Activated T-cell treated with anti-CD3 and anti-CD28 coated beads, Interleukin-2, amount 50 U/mL, for 4 hours (primary cell): ENCODE measurements around the gene NAV2. TPM values are rescaled to one million over a fixed set of nuclear protein-coding genes. Genes with fewer than 3 reads are reported as not detected.

ENCODE experiments used
- ATAC-seq, 2 donors: fragments of 200-7000 bp; cut with Tn5 transposase; one replicate each; pipeline ENCODE4 v1.10.0; 2021
- DNase-seq: peaks from one replicate; pipeline ENCODE4 v3.0.0-alpha.2; 2020
- H3K27me3 Mint-ChIP-seq: one replicate; pipeline ENCODE4 v1.8.0; 2021; ENCODE audit warnings: low read depth, mixed read lengths
- H3K36me3 Mint-ChIP-seq: one replicate; pipeline ENCODE4 v1.8.0; 2022; ENCODE audit warnings: mixed read lengths; ENCODE audit not compliant: insufficient read depth
- H3K4me1 Mint-ChIP-seq: one replicate; pipeline ENCODE4 v1.8.0; 2021; ENCODE audit warnings: low read depth, mixed read lengths
- H3K4me3 Mint-ChIP-seq: one replicate; pipeline ENCODE4 v1.8.0; 2021; ENCODE audit warnings: mild to moderate bottlenecking, moderate library complexity, mixed read lengths
- H3K9me3 Mint-ChIP-seq: one replicate; pipeline ENCODE4 v1.8.0; 2021; ENCODE audit warnings: mixed read lengths
- total RNA-seq, 3 donors: library from RNA; stranded (reverse); gene quantifications; one replicate each; pipeline ENCODE4 v1.2.1, GENCODE V29; 2021

The NAV2 gene
- total RNA-seq, 3 donors from 2014 or later: 0.08 to 0.60 (median 0.35) TPM

DNA sequence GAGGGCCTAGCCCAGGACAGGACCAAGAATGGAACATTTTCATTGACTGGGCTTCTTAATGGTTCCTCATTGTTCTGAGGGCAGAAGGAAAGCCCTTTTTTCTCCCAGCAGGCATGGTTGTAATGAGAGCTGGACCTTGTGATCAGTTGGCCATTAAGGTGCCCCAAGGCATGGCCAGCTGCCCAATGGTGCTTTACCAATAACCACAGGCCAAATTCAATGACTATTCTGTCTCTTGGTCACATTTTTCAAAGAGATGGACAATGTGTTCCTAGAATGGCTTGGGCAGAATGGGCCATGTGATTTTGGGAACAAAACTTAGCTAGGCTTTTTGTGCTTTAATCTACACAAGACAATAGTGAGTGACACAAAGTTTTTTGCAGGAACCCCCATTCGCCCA lies 7.3 kb downstream of the NAV2 start:
- H3K4me3 Mint-ChIP-seq: no peak overlapping the region
- ATAC-seq (no peak), DNase-seq (no peak)
- H3K27me3 Mint-ChIP-seq: peaks cover 15% of the 10 kb centered on the region
- H3K9me3 Mint-ChIP-seq: no peaks in the 10 kb centered on the region
- no peaks in the 10 kb centered on the region for H3K36me3 Mint-ChIP-seq
- H3K4me1 Mint-ChIP-seq: peaks cover 29% of the 10 kb centered on the region

DNA sequence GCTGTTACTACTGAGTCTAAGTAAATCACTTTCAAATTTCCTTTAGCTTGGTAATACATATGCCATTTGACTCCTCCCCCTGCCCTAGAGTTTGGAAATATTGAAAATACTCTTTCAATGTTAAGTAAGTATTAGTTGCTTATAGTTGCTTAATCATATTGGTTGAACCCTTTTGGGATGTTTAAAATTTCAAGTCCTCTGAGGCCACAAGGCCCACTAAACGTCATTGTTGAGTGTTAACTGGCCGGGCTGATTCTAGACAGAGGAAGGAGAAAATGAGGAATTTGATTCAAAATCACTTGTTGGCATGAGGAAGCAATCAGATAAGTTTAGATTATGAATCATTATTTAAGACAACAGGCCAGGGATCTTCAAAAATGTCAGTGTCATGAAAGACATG lies 8.5 kb downstream of the NAV2 start:
- ATAC-seq (no peak), DNase-seq (no peak)
- H3K4me1 Mint-ChIP-seq: peaks cover 32% of the 10 kb centered on the region
- no peaks in the 10 kb centered on the region for H3K36me3 Mint-ChIP-seq
- no peak overlapping the region for H3K4me3 Mint-ChIP-seq
- H3K9me3 Mint-ChIP-seq: no peaks in the 10 kb centered on the region
- H3K27me3 Mint-ChIP-seq: peaks cover 4% of the 10 kb centered on the region

DNA sequence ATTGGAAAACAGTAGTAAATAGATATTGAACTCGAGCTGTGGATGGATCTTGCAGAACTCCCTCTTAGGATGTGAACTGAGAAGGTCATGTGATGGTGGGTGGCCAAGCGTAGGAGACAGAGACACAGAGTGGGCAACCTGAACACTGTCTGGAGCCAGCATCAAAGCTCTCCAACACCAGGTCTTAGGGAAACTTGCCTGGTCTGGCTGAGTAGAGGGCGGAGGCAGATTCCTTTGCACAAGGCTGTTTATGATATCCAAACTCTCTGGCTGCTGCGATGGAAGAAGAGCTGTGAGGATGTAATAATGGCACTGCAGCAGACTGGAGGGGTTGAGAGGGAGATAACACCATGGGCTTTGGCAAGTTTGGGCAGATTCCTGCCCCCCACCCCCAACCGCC lies 10.1 kb downstream of the NAV2 start:
- ATAC-seq: no peak
- Mint-ChIP-seq H3K4me1 (peaks cover 32% of the 10 kb centered on the region), H3K9me3 (no peaks in the 10 kb centered on the region), H3K4me3 (no peak overlapping the region), H3K36me3 (no peaks in the 10 kb centered on the region), H3K27me3 (peaks cover 2% of the 10 kb centered on the region)
- DNase-seq: no peak

DNA sequence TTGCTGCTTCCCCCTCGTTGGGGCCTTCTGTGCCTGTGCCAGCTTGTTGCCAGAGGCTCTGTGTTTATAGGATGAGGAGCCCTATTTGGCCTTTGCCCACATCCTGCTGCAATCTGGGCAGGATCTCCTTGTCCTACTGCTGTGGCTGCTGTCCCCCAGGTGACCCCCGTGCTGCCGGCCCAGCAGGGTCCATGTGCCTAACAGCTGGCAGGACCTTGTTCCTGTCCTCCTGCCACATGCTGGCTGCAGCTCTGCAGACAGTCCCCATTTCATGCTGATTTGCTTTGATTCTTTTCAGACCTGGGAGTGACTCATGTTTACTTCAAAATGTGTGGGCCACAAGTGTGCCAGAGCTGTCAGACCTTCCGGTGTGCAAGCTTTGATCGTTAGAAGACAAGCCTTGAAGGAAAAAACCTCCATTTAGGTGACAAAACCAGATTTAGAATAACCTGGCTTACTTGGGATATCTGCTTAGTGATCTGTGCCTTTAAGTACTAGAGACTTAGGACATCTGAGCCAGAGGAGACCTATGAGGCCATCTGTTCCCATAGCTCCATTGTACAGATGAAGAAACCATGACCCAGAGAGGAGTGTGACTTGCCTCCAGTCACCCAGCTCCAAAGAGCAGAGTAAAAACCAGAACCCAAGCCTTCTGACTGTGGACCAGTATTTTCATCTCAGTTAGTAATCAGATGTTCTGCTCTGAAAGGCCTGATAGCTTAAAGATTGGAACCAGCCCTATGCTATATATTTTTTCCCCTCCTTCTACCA lies 11.1 kb downstream of the NAV2 start:
- peak; percentile 86 to 97 for ATAC-seq
- peaks cover 2% of the 10 kb centered on the region for H3K27me3 Mint-ChIP-seq
- H3K36me3 Mint-ChIP-seq: no peaks in the 10 kb centered on the region
- peaks cover 32% of the 10 kb centered on the region for H3K4me1 Mint-ChIP-seq
- peak; percentile 21 for DNase-seq
- H3K4me3 Mint-ChIP-seq: no peak overlapping the region
- H3K9me3 Mint-ChIP-seq: no peaks in the 10 kb centered on the region

DNA sequence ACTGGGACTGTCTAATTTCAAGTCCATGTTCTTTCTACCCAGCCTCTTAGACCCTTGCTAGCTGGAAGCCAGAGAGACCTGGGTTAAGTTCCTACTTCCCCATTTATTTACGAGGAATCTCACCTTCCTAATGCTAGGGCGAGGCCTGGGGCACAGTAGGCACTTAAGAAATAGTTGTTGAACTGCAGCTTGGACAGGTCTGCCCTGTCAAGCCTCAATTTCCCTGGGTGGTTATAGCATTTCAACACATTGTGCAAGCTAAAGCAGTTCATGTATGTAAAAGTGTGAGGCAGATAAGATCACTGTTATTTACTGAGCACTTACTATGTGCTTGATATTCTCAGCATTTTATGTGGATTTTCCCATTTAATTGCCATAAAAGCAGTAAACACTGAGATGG lies 12.1 kb downstream of the NAV2 start:
- ATAC-seq (no peak), DNase-seq (no peak)
- H3K36me3 Mint-ChIP-seq: no peaks in the 10 kb centered on the region
- peaks cover 32% of the 10 kb centered on the region for H3K4me1 Mint-ChIP-seq
- H3K9me3 Mint-ChIP-seq: no peaks in the 10 kb centered on the region
- no peak overlapping the region for H3K4me3 Mint-ChIP-seq
- H3K27me3 Mint-ChIP-seq: peaks cover 2% of the 10 kb centered on the region

DNA sequence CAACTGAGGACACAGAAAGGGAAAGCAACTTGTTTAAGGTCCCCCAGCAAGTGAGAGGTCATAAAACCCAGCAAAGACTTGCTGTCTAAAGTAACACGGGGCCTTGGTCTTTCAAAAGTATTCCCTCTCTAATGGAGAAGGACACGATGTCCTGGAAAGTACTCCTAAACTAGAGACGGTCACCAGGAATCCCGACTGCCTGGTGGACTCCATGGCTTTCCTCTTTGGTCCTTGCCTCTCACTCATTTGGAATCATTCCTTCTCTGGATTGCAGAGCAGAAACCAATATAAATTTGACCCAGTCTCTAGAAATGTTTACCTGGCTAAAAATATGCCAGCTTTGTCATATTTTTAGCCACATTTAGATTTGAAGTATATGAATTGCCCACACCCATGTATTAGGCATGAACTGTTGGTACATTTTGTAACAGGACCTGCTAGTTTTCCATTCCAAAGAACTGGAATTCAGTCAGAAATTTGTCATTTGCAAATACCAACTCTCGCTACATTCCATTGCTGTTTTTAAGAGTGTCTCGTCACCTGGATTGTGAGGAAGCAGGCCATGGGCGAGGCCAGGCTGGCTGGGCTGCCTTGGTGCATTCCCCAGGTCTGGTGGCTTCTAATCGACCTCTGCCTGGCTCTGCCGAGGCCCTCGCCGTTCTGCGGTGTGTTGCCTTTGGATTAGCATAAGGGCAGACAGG lies 12.9 kb downstream of the NAV2 start:
- ATAC-seq (no peak), DNase-seq (no peak)
- Mint-ChIP-seq H3K4me1 (peaks cover 32% of the 10 kb centered on the region), H3K4me3 (no peak overlapping the region), H3K27me3 (peaks cover 2% of the 10 kb centered on the region), H3K9me3 (no peaks in the 10 kb centered on the region), H3K36me3 (no peaks in the 10 kb centered on the region)

DNA sequence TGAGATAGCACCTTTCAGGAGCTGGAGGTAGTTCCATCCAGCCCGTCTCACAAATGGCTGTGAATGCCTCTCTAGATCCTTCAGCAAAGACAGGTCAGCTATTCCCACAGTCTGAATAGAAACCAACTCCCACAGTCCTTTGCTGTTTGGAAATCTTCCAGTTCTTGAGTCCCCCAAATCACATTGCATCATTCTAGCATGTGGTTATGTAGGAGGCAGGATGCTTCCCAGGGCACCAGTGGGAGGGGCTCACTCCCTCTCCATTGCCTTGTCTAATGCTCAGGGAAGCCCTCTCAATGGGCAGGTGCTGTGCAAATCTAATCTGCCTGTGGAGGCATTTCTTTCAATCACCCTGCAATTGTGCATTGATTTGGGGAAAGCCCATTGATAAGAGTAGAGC lies 14.6 kb downstream of the NAV2 start:
- peaks cover 30% of the 10 kb centered on the region for H3K4me1 Mint-ChIP-seq
- ATAC-seq (no peak), DNase-seq (no peak)
- H3K4me3 Mint-ChIP-seq: no peak overlapping the region
- H3K9me3 Mint-ChIP-seq: no peaks in the 10 kb centered on the region
- peaks cover 2% of the 10 kb centered on the region for H3K27me3 Mint-ChIP-seq
- no peaks in the 10 kb centered on the region for H3K36me3 Mint-ChIP-seq

DNA sequence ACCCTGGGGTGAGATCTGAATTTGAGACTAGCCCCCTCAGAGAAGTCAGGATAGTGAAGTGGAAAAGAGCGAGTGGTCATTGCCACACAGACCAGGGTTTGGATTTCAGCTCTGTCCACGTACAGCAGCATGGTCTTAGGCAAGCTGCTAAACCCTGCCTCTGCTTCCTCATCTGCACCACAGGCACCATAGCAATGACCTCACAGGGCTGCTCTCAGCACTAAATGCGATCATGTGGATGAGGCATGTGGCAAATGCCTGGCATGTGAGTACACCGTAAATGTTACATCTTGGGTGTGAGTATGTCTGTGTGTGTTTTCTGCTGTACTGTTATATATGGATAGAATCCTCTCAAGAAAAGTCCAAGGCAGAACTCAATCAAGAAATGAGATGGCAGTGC lies 15.8 kb downstream of the NAV2 start:
- H3K4me1 Mint-ChIP-seq: peaks cover 18% of the 10 kb centered on the region
- no peaks in the 10 kb centered on the region for H3K27me3 Mint-ChIP-seq
- H3K4me3 Mint-ChIP-seq: no peak overlapping the region
- no peak for ATAC-seq
- H3K36me3 Mint-ChIP-seq: no peaks in the 10 kb centered on the region
- no peak for DNase-seq
- no peaks in the 10 kb centered on the region for H3K9me3 Mint-ChIP-seq

DNA sequence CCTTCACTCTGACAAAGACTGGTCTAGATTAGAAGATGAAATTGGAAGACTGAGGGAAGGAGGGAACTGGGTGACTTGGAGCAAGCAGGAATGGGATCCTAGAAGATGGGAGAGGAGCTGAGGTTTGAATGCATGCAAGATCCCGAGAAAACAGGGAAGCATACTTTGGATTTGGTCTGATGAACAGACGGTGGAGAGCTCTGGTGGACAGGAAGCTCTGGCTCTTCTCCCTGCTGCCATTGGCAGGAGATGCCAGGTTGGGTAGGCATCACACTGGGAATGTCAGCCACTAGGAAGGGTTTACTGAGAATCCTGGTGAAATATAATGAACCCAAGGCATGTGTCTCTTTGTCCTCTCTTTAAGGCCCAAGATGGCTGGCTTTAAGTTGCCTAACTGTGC lies 16.5 kb downstream of the NAV2 start:
- Mint-ChIP-seq H3K4me1 (peaks cover 11% of the 10 kb centered on the region), H3K4me3 (no peak overlapping the region), H3K36me3 (no peaks in the 10 kb centered on the region), H3K9me3 (no peaks in the 10 kb centered on the region), H3K27me3 (no peaks in the 10 kb centered on the region)
- ATAC-seq: no peak
- DNase-seq: no peak

DNA sequence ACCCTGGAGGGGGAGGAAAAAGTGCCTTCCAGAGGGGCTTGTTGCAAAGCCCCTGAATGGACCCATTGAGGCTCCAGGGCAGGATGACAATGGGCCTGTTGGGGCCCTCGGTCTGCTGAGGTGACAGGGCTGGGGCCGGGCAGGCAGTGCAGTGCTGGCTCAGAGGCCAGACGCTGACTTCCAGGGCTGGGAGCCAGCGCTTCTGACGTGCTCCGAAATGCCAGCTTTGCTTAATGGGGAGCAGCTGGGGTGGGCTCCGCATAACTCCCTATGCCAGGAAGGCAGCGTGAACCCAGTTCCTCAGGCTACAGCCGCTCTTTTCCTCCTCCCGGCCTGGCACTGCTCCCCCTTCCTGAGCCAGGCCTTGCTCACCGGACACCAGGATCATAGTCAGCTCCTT lies 17.7 kb downstream of the NAV2 start:
- no peaks in the 10 kb centered on the region for H3K9me3 Mint-ChIP-seq
- H3K4me3 Mint-ChIP-seq: no peak overlapping the region
- H3K4me1 Mint-ChIP-seq: no peaks in the 10 kb centered on the region
- no peak for DNase-seq
- H3K36me3 Mint-ChIP-seq: no peaks in the 10 kb centered on the region
- no peak for ATAC-seq
- no peaks in the 10 kb centered on the region for H3K27me3 Mint-ChIP-seq

DNA sequence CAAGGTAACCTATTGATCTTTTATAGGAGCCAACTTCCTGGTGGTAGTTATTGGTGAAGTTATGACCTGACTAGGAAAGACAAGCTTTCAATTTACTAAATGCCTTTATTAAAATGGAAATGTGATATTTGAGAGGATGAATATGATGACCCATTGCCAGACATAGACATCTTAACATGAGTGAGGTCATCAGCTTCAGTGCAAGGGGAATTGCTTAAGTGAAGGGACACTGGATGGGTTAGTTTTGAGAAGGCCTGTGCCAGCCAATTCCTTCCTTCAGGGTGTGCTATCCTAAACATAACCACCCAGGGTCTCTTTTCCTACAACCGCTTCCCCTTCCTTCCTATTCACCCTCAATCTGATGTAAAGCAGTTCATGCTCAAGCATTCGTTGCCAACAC lies 21.5 kb downstream of the NAV2 start:
- no peaks in the 10 kb centered on the region for H3K36me3 Mint-ChIP-seq
- ATAC-seq (no peak), DNase-seq (no peak)
- no peaks in the 10 kb centered on the region for H3K4me1 Mint-ChIP-seq
- H3K27me3 Mint-ChIP-seq: peaks cover 2% of the 10 kb centered on the region
- no peak overlapping the region for H3K4me3 Mint-ChIP-seq
- no peaks in the 10 kb centered on the region for H3K9me3 Mint-ChIP-seq

DNA sequence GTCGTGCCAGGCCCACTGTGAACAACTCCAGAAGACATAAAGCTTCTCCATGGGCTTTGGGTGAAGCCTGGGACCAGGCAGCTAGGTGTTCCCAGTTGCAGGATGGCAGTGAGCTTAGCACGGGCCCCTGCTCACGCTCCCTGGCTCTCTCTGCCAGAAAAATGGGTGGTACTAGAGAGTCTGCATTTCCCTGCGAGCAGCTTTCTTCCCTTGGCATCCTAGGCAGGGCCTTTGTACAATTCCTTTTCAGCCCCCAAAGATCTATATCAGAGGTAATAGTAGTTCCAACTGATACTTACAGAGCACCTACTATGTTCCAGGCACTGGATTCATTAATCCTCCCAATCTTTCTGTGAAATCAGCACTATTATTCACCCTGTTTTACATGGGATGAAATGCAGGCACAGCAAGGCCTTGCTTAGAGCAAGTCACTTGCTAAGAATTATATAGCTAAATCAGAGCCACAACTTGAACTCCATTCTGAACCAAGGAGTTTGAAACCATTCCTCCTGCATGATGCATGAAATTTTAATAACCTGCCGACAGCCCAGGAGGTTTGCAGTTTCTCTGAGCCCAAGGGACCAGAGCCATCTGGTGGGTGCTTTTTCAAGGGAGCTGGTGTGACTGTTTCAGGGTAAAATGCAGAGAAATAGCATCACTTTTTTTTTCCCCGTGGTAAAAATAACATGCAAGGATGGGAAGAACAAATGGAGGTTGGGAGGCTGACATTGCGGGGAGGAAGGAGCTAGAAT lies 22.7 kb downstream of the NAV2 start:
- Mint-ChIP-seq H3K4me3 (no peak overlapping the region), H3K4me1 (no peaks in the 10 kb centered on the region), H3K9me3 (no peaks in the 10 kb centered on the region), H3K27me3 (peaks cover 2% of the 10 kb centered on the region), H3K36me3 (no peaks in the 10 kb centered on the region)
- DNase-seq (no peak), ATAC-seq (no peak)

DNA sequence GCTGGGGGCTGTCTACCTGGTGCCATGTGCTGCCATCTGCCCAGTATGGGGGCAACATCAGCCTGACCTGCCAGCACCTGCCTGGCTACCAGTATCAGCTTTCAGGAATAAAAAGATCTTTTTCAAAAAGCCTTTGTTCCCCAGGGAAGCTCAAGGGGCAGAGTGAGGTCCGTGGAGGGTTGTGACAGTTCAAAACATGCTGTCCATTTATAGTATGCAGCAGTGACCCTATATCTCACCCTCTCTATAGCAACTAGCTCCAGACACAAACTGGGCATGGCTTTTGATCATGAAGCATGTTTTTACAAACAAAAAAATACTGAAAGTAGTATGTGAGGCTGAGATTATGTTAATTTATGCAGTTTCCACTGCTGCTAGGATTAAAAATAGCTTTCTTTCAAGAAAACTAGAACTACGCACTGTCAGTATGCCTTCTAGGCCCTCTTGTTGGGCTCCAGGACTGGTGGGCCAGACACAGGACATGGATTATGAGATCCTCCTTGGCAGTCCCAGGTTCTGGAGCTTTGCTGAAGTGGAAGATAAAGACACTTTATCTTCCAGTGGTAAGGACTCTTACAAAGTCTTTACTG lies 23.4 kb downstream of the NAV2 start:
- Mint-ChIP-seq H3K9me3 (no peaks in the 10 kb centered on the region), H3K27me3 (peaks cover 2% of the 10 kb centered on the region), H3K36me3 (no peaks in the 10 kb centered on the region), H3K4me3 (no peak overlapping the region), H3K4me1 (no peaks in the 10 kb centered on the region)
- DNase-seq: no peak
- no peak for ATAC-seq

DNA sequence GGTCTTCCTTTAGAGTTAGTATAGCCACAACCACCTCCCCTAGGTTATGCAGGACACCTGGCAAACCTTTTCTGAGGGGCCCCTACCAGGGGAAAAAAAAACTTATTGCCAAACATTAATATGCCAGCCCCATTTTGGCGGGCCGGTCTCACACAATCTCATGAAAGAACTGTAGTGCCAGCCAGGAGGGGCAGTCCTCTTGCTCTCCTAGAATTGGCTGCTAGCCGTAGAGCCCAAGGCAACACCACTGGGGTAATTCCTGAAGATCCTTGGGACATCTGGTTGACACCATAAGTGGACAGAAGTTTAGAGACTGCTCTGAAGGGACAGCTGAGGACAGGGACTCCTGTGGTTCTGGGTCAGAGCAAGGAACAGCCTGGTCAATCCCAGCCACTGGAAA lies 24.2 kb downstream of the NAV2 start:
- no peaks in the 10 kb centered on the region for H3K36me3 Mint-ChIP-seq
- no peaks in the 10 kb centered on the region for H3K9me3 Mint-ChIP-seq
- no peaks in the 10 kb centered on the region for H3K4me1 Mint-ChIP-seq
- DNase-seq (no peak), ATAC-seq (no peak)
- H3K4me3 Mint-ChIP-seq: no peak overlapping the region
- peaks cover 2% of the 10 kb centered on the region for H3K27me3 Mint-ChIP-seq
